Measurements from ENCODE around the gene RAPGEF2. TPM values are rescaled to one million over a fixed set of nuclear protein-coding genes. Genes with fewer than 3 reads are reported as not detected.

RAPGEF2 gene
- total and polyA plus RNA-seq, 9 of the 15 experiments (the other 6 are each of a cell fraction or from before 2014, with no cell fraction given), result 3.1 to 32.6 (median 23.1) TPM

DNA sequence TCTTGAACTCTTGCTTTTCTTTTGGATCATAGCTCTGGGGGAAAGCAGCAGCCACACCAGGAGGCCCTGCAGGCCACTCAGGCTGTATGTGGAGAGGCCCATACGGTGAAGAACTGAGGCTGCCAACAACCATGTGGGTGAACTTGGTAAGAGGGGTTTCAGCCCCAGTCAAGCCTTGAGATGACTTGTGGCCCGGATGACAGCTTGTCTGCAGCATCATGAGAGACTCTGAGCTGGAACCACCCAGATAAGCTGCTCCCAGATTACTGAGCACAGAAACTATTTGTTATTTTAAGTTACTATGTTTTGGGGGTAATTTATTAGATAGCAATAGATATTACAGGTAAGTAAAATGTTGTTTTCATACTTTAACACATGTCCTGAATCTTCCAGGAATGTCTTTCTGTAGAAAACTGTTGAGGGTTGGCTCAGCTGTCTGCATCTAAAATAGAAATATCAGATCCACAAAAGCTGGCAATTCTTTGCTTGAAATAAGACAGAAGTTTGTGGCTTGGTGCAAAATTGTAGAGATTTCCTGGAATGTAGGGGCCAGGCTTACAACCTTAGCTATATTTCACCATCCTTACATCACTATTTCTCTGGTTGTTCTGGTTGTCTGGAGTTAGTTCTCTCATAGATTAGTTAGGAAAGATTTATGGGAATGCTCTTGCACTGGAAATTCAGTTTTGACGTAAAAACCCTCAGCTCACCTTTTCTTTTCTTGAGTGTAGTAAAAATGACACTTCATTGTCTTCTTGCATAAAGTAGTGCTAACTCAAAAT, 272.1 kb downstream of the RAPGEF2 start (continued):
- TF ChIP-seq MEIS2 (IDR thresholded peaks at IDR 0.05; ENCODE audit: partially characterized antibody), result peak; percentile 90
- no peak for TF ChIP-seq SP1 (CRISPR knock-in tag; IDR thresholded peaks at IDR 0.05)
- no peak for TF ChIP-seq DMBX1 (CRISPR knock-in tag; IDR thresholded peaks at IDR 0.05; ENCODE audit: borderline replicate concordance)
- no peak for TF ChIP-seq MXI1 (IDR thresholded peaks at IDR 0.05; ENCODE audit: low read depth, low read length)
- no peak for TF ChIP-seq PHB2 (IDR thresholded peaks at IDR 0.05; ENCODE audit: low read depth)
- TF ChIP-seq EP300 (IDR thresholded peaks at IDR 0.05; ENCODE audit: low read length), result peak; percentile 58; the same call in 1 of the 2 replicates
- TF ChIP-seq CEBPG (CRISPR knock-in tag; IDR thresholded peaks at IDR 0.05), result no peak
- peak; percentile 43 to 93 for TF ChIP-seq CEBPG (tag; conservative IDR thresholded peaks at IDR 0.05 in 1 of 2, IDR thresholded peaks at IDR 0.05 in 1 of 2)
- TF ChIP-seq POLR2H (tag; IDR thresholded peaks at IDR 0.05; ENCODE audit: low read depth), result peak; percentile 39; the same call in 1 of the 2 replicates

DNA sequence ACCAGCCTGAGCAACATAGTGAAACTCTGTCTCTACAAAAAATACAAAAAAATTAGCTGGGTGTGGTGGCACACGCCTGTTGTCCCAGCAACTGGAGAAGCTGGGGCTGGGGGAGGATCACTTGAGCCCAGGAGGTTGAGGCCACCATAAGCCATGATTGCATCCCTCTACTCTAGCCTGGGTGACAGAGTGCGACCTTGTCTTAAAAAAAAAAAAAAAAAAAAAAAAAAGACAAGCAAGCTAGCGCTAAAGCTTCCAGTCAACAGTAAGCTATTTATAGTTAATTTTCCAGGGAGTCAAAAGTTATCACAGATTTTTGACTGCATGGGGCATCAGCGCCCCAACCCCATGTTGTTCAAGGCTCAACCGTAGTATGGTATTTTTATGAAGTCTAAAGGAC, 273.4 kb downstream of the RAPGEF2 start:
- no peaks in the 10 kb centered on the region for H3K36me3 ChIP-seq (ENCODE audit: control insufficient read depth, insufficient read depth, low read length)

More for the DNA sequence above, 273.4 kb downstream of the RAPGEF2 start:
- no peaks in the 10 kb centered on the region; a peak in 1 of 5 replicates for H3K4me1 ChIP-seq (replicated peaks in 1 of 2; ENCODE audit: control insufficient read depth in 2 of 2, insufficient read depth in 2 of 2, low read length in 2 of 2)
- no peak overlapping the region for H3K4me3 ChIP-seq
- DNase-seq (ENCODE audit: extremely low read depth in 1 of 4, low spot score in 3 of 4), result no peak
- no peak; the same call in 2 of the 3 replicates for ATAC-seq
- in situ Hi-C loops (cut with MboI) (no loop called here), intact Hi-C loops (cut with micrococcal nuclease) (no loop called here)
- no peak for FAIRE-seq
- H3K27me3 ChIP-seq (ENCODE audit: control insufficient read depth in 2 of 2, insufficient read depth in 2 of 2, low read length in 2 of 2), result peaks cover 0 to 4% of the 10 kb centered on the region in 2 experiments; a peak in 2 of 5 replicates
- 37% methylated on average over 5 of the region's 5 CpGs for WGBS (ENCODE audit: insufficient coverage, low coverage, missing lambda C conversion rate)
- ChIA-PET CTCF (ENCODE audit: low intra/inter-chr PET ratio) (no interaction called here), POLR2A (no interaction called here)
- no peaks in the 10 kb centered on the region for H3K9me1 ChIP-seq (ENCODE audit: control insufficient read depth, insufficient read depth, low read length)
- BruUV-seq (replicated peaks), result no TSS peak
- H2AFZ ChIP-seq (ENCODE audit: low read depth, low read length), result no peak overlapping the region
- H3K27ac ChIP-seq (ENCODE audit: extremely low read depth, low read depth, low read length), result no peak overlapping the region
- H4K20me1 ChIP-seq (replicated peaks; ENCODE audit: control insufficient read depth, insufficient read depth, low read length), result no peaks in the 10 kb centered on the region
- no peaks in the 10 kb centered on the region for H3K9me3 ChIP-seq (replicated peaks; ENCODE audit: control insufficient read depth, insufficient read depth, low read depth, low read length)
- TF ChIP-seq ZNF76 (CRISPR knock-in tag; IDR thresholded peaks at IDR 0.05; ENCODE audit: borderline replicate concordance) (no peak), MEIS2 (IDR thresholded peaks at IDR 0.05; ENCODE audit: partially characterized antibody) (no peak), GABPB1 (CRISPR knock-in tag; IDR thresholded peaks at IDR 0.05) (no peak), NCOA6 (IDR thresholded peaks at IDR 0.05) (no peak)
- TF ChIP-seq, protein P1, sequence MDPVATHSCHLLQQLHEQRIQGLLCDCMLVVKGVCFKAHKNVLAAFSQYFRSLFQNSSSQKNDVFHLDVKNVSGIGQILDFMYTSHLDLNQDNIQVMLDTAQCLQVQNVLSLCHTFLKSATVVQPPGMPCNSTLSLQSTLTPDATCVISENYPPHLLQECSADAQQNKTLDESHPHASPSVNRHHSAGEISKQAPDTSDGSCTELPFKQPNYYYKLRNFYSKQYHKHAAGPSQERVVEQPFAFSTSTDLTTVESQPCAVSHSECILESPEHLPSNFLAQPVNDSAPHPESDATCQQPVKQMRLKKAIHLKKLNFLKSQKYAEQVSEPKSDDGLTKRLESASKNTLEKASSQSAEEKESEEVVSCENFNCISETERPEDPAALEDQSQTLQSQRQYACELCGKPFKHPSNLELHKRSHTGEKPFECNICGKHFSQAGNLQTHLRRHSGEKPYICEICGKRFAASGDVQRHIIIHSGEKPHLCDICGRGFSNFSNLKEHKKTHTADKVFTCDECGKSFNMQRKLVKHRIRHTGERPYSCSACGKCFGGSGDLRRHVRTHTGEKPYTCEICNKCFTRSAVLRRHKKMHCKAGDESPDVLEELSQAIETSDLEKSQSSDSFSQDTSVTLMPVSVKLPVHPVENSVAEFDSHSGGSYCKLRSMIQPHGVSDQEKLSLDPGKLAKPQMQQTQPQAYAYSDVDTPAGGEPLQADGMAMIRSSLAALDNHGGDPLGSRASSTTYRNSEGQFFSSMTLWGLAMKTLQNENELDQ (CRISPR knock-in tag; IDR thresholded peaks at IDR 0.05; ENCODE audit: borderline replicate concordance), result no peak
- TF ChIP-seq, protein P2, sequence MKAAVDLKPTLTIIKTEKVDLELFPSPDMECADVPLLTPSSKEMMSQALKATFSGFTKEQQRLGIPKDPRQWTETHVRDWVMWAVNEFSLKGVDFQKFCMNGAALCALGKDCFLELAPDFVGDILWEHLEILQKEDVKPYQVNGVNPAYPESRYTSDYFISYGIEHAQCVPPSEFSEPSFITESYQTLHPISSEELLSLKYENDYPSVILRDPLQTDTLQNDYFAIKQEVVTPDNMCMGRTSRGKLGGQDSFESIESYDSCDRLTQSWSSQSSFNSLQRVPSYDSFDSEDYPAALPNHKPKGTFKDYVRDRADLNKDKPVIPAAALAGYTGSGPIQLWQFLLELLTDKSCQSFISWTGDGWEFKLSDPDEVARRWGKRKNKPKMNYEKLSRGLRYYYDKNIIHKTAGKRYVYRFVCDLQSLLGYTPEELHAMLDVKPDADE (conservative IDR thresholded peaks at IDR 0.05; ENCODE audit: control insufficient read depth, low read depth, low read length), result no peak
- no peaks in the 10 kb centered on the region for H3K79me2 ChIP-seq (ENCODE audit: control insufficient read depth, insufficient read depth, low read length)
- no peak overlapping the region for H3K4me2 ChIP-seq (ENCODE audit: insufficient read depth, low read length)
- no peak overlapping the region for H3K9ac ChIP-seq (ENCODE audit: insufficient read depth in 1 of 2, low read depth in 2 of 2, low read length in 2 of 2)
